ENCODE results near the gene FGD3. TPM values are rescaled to one million over a fixed set of nuclear protein-coding genes. Genes with fewer than 3 reads are reported as not detected.
A peak's percentile ranks its signal among the peaks of the same experiment; 100 is the strongest.

Gene FGD3
- total RNA-seq, 1 experiment from 2014 or later: 1.8 TPM

DNA sequence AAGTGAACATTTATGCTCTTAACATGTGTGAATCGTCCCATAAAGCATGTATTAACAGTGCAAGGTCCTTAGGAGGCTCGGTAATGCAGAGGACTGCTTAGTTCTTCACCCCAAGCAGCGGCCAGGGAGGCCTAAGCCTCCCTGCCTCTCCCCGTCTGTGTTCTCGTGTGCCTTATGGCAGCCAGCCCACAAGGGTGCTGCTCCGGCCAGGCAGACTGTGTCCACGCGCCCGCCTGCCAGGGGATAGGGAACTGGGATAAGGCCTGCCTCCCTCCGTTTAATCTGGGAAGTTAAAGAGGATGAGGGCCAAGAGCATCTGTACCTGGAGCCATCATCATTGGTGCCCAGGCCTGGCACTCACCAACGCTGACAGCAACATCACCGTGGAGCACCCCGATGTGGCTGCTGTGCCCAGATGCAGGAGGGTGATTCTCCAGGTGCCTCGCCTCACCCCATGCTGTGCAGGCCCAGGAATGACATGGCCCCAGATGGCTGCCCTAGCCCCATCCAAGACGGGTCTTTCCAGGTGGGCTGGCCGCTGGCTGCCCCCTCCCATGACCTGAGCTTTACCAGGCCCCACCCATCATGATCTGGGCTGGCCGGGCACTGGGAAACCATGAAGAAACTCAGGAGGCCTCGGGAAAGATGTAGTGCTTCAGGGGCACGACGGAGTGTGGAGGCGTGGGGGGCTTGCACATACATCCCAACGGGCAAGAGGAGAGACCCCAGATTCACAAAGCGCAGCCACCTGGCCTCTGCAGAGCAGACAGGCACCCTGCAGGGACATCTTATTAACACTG lies 75.6 kb downstream of the FGD3 start:
- H3K27me3 ChIP-seq (ENCODE audit: insufficient read depth, low read length): no peaks in the 10 kb centered on the region
- no peaks in the 10 kb centered on the region for H3K27me3 Mint-ChIP-seq (ENCODE audit: low read depth)
- H3K9ac ChIP-seq (ENCODE audit: extremely low read depth, insufficient read length, low read length): no peak overlapping the region

More for the DNA sequence above, 75.6 kb downstream of the FGD3 start:
- no peak overlapping the region for H3K18ac ChIP-seq (ENCODE audit: insufficient read length, low read depth, low read length)
- H3K56ac ChIP-seq (ENCODE audit: insufficient read length, low read depth, low read length): no peak overlapping the region
- H4K91ac ChIP-seq (ENCODE audit: insufficient read length, low read depth, low read length): no peak overlapping the region
- H3K4me2 ChIP-seq (ENCODE audit: insufficient read depth, insufficient read length, low read length): no peak overlapping the region
- no peak overlapping the region for H2BK12ac ChIP-seq (ENCODE audit: insufficient read length, low read depth, low read length)
- H3K79me1 ChIP-seq (ENCODE audit: insufficient read depth, low read depth, low read length, poor library complexity, severe bottlenecking): no peaks in the 10 kb centered on the region
- H3K27ac Mint-ChIP-seq: 0 out of 7 replicates have a peak overlapping the region, but pooled peaks of 1 of the 3 experiments have one; percentile 73
- no peaks in the 10 kb centered on the region for H3K23me2 ChIP-seq (ENCODE audit: insufficient read length, low read depth, low read length, poor library complexity, severe bottlenecking)
- H3K4me1 Mint-ChIP-seq: peaks cover 8 to 10% of the 10 kb centered on the region in 2 experiments
- no peaks in the 10 kb centered on the region for H3K9me3 Mint-ChIP-seq
- H3K79me2 ChIP-seq (ENCODE audit: insufficient read depth, low read length): no peaks in the 10 kb centered on the region
- no peak overlapping the region for H4K8ac ChIP-seq (replicated peaks; ENCODE audit: insufficient read length, low read depth, low read length)
- H2BK15ac ChIP-seq (ENCODE audit: low read depth, low read length): no peak overlapping the region
- no peak overlapping the region for H3K4ac ChIP-seq (ENCODE audit: low read depth, low read length)
- H2AFZ ChIP-seq (ENCODE audit: low read length): no peak overlapping the region
- no peak overlapping the region for H2BK20ac ChIP-seq (ENCODE audit: low read depth, low read length, poor library complexity, severe bottlenecking)
- TF ChIP-seq, protein P1, sequence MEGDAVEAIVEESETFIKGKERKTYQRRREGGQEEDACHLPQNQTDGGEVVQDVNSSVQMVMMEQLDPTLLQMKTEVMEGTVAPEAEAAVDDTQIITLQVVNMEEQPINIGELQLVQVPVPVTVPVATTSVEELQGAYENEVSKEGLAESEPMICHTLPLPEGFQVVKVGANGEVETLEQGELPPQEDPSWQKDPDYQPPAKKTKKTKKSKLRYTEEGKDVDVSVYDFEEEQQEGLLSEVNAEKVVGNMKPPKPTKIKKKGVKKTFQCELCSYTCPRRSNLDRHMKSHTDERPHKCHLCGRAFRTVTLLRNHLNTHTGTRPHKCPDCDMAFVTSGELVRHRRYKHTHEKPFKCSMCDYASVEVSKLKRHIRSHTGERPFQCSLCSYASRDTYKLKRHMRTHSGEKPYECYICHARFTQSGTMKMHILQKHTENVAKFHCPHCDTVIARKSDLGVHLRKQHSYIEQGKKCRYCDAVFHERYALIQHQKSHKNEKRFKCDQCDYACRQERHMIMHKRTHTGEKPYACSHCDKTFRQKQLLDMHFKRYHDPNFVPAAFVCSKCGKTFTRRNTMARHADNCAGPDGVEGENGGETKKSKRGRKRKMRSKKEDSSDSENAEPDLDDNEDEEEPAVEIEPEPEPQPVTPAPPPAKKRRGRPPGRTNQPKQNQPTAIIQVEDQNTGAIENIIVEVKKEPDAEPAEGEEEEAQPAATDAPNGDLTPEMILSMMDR (conservative IDR thresholded peaks at IDR 0.05): no peak
- H4K20me1 ChIP-seq (ENCODE audit: control insufficient read depth, insufficient read depth, insufficient read length): no peaks in the 10 kb centered on the region
- H3K9me3 ChIP-seq (ENCODE audit: control insufficient read depth, low read depth, low read length): no peaks in the 10 kb centered on the region
- no peaks in the 10 kb centered on the region for H3K4me1 ChIP-seq (ENCODE audit: insufficient read depth, low read length)
- H3K4me3 Mint-ChIP-seq: no peak overlapping the region; a peak in 1 of 5 replicates
- H3K14ac ChIP-seq (ENCODE audit: insufficient read depth, low read length): no peak overlapping the region
- H3K27ac ChIP-seq (ENCODE audit: insufficient read length, low read depth, low read length): no peak overlapping the region
- 0 out of 7 replicates have a peak, but pooled peaks cover 0 to 2% (median 0%) of the 10 kb centered on the region in 3 experiments for H3K36me3 Mint-ChIP-seq (ENCODE audit: insufficient read depth in 1 of 3, low read depth in 3 of 3)
- H2BK5ac ChIP-seq (ENCODE audit: insufficient read length, low read length): no peak overlapping the region
- no peak overlapping the region for H3K23ac ChIP-seq (ENCODE audit: insufficient read length, low read depth, low read length)
- no peak overlapping the region for H3T11ph ChIP-seq (ENCODE audit: low read length)
- WGBS (ENCODE audit: extremely low coverage, insufficient read length, low lambda C conversion rate): no CpG with 5 or more reads among the region's 23 CpGs
- DNase-seq: no peak
- no peak overlapping the region for H4K5ac ChIP-seq (ENCODE audit: insufficient read length, low read depth, low read length)
- no peak overlapping the region for H2BK120ac ChIP-seq (ENCODE audit: low read depth, low read length, poor library complexity, severe bottlenecking)
- H2AK5ac ChIP-seq (ENCODE audit: insufficient read length, low read length): no peak overlapping the region
